Adrenal gland (tissue), 19 donors: Measurements from ENCODE around the gene TCF7L1. TPM values are rescaled to one million over a fixed set of nuclear protein-coding genes. Genes with fewer than 3 reads are reported as not detected.

Source experiments
- DNase-seq, 7 donors: peaks; one replicate each; pipeline ENCODE4 v3.0.0-alpha.2; 2019 to 2020
- H3K27ac ChIP-seq, 5 donors: fragments of 200-600 bp; sonication (generic) in 4 of 5; 1 replicate in 3 of 5; 2 replicates in 2 of 5; pipeline versions ENCODE4 v1.5.1 to v1.8.0; 2016 to 2020; ENCODE audit warnings: mild to moderate bottlenecking in 1 of 5
- H3K27me3 ChIP-seq: fragments of 200-600 bp; 2 replicates; pipeline ENCODE4 v1.8.0; 2021
- H3K36me3 ChIP-seq, 2 donors: fragments of 200-600 bp; replicated peaks in 1 of 2; 1 replicate in 1 of 2; 2 replicates in 1 of 2; pipeline versions ENCODE4 v1.5.1 to v1.8.0; 2018 to 2022
- H3K4me1 ChIP-seq, 2 donors: fragments of 200-600 bp; replicated peaks in 1 of 2; 1 replicate in 1 of 2; 2 replicates in 1 of 2; pipeline versions ENCODE4 v1.5.1 to v1.8.0; 2018 to 2021
- H3K4me3 ChIP-seq, 4 donors: fragments of 200-600 bp; sonication (generic) in 3 of 4; one replicate each; pipeline ENCODE4 v1.5.1; 2016 to 2018
- H3K9me3 ChIP-seq, 3 donors: fragments of 200-600 bp; sonication (generic) in 1 of 3; replicated peaks in 1 of 3; 1 replicate in 2 of 3; 2 replicates in 1 of 3; pipeline versions ENCODE4 v1.5.1 to v1.8.0; 2016 to 2021
- POLR2A ChIP-seq, 2 donors: fragments of 450-650 bp; IDR thresholded peaks; one replicate each; pipeline ENCODE4 v1.6.1; 2017; ENCODE audit warnings: antibody characterized with exemption in 2 of 2, mild to moderate bottlenecking in 2 of 2, moderate library complexity in 1 of 2
- WGBS, 4 donors: extraction: QIAGEN DNeasy Blood & Tissue Kit in 2 of 4; methylation state at CpG; one replicate each; pipeline versions ENCODE4 v1.1.5 to v1.1.7; 2013 to 2017; 5-methylcytosine and 5-hydroxymethylcytosine counted together
- intact Hi-C, 2 donors: fragments of 100-400 bp; cut with DNase I; formaldehyde crosslinking; loops; one replicate each; pipeline versions ENCODE4 v1.14.1 to v1.15.0; 2022 to 2023
- long read RNA-seq, 10 donors: library from polyadenylated mRNA in 3 of 10; unstranded in 2 of 10; stranded (forward) in 1 of 10; transcript quantifications; one replicate each; pipeline ENCODE4 v2.0.0 and lab custom pipeline, GENCODE V29; 2021 to 2026
- polyA plus RNA-seq, 3 donors: library from polyadenylated mRNA; stranded (reverse); fragments of 200-250 nt in 2 of 3; fragments of 350-450 nt in 1 of 3; fragmentation: Illumina TruSeq in 1 of 3; extraction: RNeasy Lipid Tissue Mini Kit (QIAGEN cat#74804) in 1 of 3; gene quantifications; one replicate each; pipeline ENCODE4 v1.2.3, GENCODE V29; 2013 to 2014
- total RNA-seq, 9 donors: library from RNA; depleted of rRNA in 4 of 9; stranded (reverse); fragments of >200 nt in 4 of 9; fragments of 120-200 nt in 1 of 9; fragmentation: NEBNext Ultra II Directional in 1 of 9; extraction: Animal tissue kit (Norgen Biotek cat#: 25700) in 1 of 9; gene quantifications; one replicate each; pipeline versions ENCODE4 v1.1.0 to v1.2.4, GENCODE V29; 2013 to 2023
- TF ChIP-seq, protein P1 (sequence below), 6 experiments: fragments of 450-650 bp in 4 of 6; fragments of 200-600 bp in 2 of 6; sonication (generic) in 1 of 6; IDR thresholded peaks; 1 replicate in 5 of 6; 2 replicates in 1 of 6; pipeline versions ENCODE4 v1.5.1 to v1.8.0; 2016 to 2021; ENCODE audit warnings: antibody characterized with exemption in 6 of 6, mild to moderate bottlenecking in 2 of 6, moderate library complexity in 1 of 6
- donor health status: healthy with polysubstance abuse.
- donor health status: Bipolar disorder and iron deficiency.
- donor health status: DM: yes; HTN: yes; CAD: no.
- donor health status: DM: no; HTN: no; CAD: no.
- donor health status: DM: no; HTN: no; CAD: no.
- donor health status: DM: yes; HTN: yes; CAD: no.

TCF7L1 gene, protein sequence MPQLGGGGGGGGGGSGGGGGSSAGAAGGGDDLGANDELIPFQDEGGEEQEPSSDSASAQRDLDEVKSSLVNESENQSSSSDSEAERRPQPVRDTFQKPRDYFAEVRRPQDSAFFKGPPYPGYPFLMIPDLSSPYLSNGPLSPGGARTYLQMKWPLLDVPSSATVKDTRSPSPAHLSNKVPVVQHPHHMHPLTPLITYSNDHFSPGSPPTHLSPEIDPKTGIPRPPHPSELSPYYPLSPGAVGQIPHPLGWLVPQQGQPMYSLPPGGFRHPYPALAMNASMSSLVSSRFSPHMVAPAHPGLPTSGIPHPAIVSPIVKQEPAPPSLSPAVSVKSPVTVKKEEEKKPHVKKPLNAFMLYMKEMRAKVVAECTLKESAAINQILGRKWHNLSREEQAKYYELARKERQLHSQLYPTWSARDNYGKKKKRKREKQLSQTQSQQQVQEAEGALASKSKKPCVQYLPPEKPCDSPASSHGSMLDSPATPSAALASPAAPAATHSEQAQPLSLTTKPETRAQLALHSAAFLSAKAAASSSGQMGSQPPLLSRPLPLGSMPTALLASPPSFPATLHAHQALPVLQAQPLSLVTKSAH
- total RNA-seq, result 1 to 10 TPM in 8 of 9 donors, under 1 TPM in 1; 0.36 to 6.3 (median 2.9) TPM
- polyA plus RNA-seq, result 1 to 10 TPM; 2.1 to 8.9 (median 6.1) TPM
- long read RNA-seq, donor 1, result 0 reads
- long read RNA-seq, donor 2, result 0 reads
- long read RNA-seq, donor 3, result 0 reads
- long read RNA-seq, donor 4, partial matches to known transcripts, result 1 of 3 reads
- long read RNA-seq, donor 4, other reads (novel, unspliced or antisense), result 2 of 3 reads
- long read RNA-seq, donor 5, transcript TCF7L1-201 (12 exons, 2,968 nt), result major isoform, 6 of 8 reads
- long read RNA-seq, donor 5, partial matches to known transcripts, result 0 of 8 reads
- long read RNA-seq, donor 5, other reads (novel, unspliced or antisense), result 2 of 8 reads
- long read RNA-seq, donor 6, partial matches to known transcripts, result 0 of 6 reads
- long read RNA-seq, donor 6, other reads (novel, unspliced or antisense), result 6 of 6 reads
- long read RNA-seq, donor 7, result 0 reads
- long read RNA-seq, donor 8, partial matches to known transcripts, result 0 of 4 reads
- long read RNA-seq, donor 8, other reads (novel, unspliced or antisense), result 0 of 4 reads
- long read RNA-seq, donor 9, result 0 reads
- long read RNA-seq, donor 10, partial matches to known transcripts, result 0 of 2 reads
- long read RNA-seq, donor 10, other reads (novel, unspliced or antisense), result 0 of 2 reads

DNA sequence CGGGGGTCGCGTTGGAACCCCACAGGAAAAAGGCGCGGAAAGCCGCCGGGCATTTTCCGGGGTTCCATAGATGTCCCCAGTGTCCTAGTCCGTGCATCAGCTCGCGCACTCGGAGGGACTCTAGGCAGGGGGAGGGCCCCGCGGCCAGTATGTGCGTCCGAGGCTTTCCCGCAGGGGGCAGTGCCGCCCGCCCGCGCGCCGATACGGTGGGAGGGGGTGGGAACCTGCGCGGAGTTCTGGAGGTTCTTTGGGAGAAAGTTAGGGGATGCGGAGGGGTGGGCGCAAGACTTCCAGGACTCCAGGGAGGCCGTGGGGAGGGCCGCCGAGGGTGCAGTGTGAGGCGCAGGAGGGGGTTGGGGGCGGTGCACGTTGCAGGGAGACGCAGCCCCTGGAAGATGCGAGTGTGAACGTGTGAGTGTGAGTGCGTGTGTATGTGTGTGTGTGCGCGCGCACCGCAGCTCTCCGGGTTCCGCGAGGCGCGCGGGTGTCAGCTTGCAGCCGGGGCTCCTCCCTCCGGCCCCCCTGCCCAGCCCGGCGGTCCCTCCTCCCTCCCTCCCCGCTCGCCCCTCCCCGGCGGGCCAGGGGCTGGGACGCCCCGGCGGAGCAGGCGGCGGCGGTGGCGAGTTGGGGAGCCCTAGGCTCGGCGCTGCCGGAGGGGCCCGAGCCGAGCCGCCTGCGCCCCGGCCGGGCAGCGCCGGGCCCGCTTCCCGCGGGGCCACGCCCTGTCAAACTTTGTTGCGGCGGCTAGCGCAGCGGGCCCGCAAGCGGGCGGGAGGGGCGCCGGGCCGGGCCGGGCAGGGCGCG is at the start of gene TCF7L1:
TSS of gene TCF7L1 (plus strand) at position 559 of the 804 bp plus-strand sequence. CDS start 293 bp downstream, outside the sequence.
- intact Hi-C loops, result loop anchor here (5.0 kb wide), 2 partner anchors 149 to 154 kb away; no protein-coding TSS in a partner anchor
- peak within 1 kb of the TSS in 3 of 5 donors; percentile 47 to 79 (median 61) for H3K27ac ChIP-seq
- H3K4me1 ChIP-seq, result peaks cover 3 to 8% of the 10 kb centered on the region in 2 donors
- H3K36me3 ChIP-seq, result no peaks in the 10 kb centered on the region
- H3K9me3 ChIP-seq, result no peaks in the 10 kb centered on the region
- 0 to 1% (median 0%) methylated on average over 24 to 91 of the region's 91 CpGs for WGBS, 4 donors
- TF ChIP-seq, protein P1, sequence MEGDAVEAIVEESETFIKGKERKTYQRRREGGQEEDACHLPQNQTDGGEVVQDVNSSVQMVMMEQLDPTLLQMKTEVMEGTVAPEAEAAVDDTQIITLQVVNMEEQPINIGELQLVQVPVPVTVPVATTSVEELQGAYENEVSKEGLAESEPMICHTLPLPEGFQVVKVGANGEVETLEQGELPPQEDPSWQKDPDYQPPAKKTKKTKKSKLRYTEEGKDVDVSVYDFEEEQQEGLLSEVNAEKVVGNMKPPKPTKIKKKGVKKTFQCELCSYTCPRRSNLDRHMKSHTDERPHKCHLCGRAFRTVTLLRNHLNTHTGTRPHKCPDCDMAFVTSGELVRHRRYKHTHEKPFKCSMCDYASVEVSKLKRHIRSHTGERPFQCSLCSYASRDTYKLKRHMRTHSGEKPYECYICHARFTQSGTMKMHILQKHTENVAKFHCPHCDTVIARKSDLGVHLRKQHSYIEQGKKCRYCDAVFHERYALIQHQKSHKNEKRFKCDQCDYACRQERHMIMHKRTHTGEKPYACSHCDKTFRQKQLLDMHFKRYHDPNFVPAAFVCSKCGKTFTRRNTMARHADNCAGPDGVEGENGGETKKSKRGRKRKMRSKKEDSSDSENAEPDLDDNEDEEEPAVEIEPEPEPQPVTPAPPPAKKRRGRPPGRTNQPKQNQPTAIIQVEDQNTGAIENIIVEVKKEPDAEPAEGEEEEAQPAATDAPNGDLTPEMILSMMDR (IDR thresholded peaks at IDR 0.05), result peak; percentile 33 to 75 (median 58)
- TF ChIP-seq POLR2A (IDR thresholded peaks at IDR 0.05), result no peak
- H3K4me3 ChIP-seq, result peak within 1 kb of the TSS in 3 of 4 donors; percentile 45 to 86 (median 78)
- DNase-seq, result peak; percentile 43 to 83 (median 68)
- no peaks in the 10 kb centered on the region for H3K27me3 ChIP-seq

DNA sequence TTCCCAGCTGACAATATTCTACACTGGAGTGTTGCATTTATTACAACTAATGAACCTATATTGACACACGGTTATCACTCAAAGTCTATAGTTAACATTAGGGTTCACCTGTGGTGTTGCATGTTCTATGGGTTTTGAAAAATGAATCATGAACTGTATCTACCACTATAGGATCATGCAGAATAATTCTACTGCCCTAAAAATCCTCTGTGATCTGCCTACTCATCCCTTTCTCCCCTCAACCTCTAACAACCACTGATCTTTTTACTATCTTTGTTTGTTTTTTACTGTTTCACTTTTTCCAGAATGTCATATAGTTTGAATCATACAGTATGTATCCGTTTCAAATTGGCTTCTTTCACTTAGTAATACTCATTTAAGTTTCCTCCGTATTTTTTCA is 47.6 kb upstream of the TCF7L1 start:
- no peak for DNase-seq
- intact Hi-C loops, result no loop called here

DNA sequence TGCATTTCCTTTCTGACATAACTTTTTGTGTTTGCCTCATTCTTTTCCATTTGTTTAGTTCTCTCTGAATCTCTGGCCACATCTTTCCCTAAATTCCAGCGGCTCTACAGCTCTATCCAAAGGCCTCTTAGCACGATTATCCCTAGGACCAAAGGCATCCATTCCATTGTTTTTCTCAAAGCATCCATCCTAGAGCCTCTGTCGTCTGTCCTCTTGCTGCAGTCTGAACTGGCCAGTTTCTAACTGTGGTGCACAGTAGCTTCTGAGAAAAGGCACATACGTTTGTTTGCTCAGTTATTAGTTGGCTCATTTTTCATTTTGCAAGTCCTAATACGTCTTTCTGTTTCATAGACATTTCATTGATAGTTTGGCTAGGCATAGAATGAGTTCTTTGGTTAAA is 45.7 kb upstream of the TCF7L1 start:
- no peaks in the 10 kb centered on the region for H3K9me3 ChIP-seq
- 64 to 74% (median 73%) methylated on average over 5 of the region's 5 CpGs for WGBS, 4 donors
- no peak overlapping the region for H3K4me3 ChIP-seq
- no peaks in the 10 kb centered on the region for H3K36me3 ChIP-seq
- no peak for TF ChIP-seq POLR2A (IDR thresholded peaks at IDR 0.05)
- TF ChIP-seq, protein P1 (IDR thresholded peaks at IDR 0.05), result no peak
- DNase-seq, result no peak
- no peak overlapping the region for H3K27ac ChIP-seq
- H3K4me1 ChIP-seq, result no peaks in the 10 kb centered on the region
- no peaks in the 10 kb centered on the region for H3K27me3 ChIP-seq
- intact Hi-C loops, result no loop called here

More for the DNA sequence above, 47.6 kb upstream of the TCF7L1 start:
- Histone ChIP-seq H3K27me3 (no peaks in the 10 kb centered on the region), H3K9me3 (no peaks in the 10 kb centered on the region), H3K36me3 (no peaks in the 10 kb centered on the region), H3K4me3 (no peak overlapping the region), H3K27ac (no peak overlapping the region), H3K4me1 (no peaks in the 10 kb centered on the region)
- 58 to 77% (median 70%) methylated on average over 3 of the region's 3 CpGs for WGBS, 4 donors
- TF ChIP-seq, protein P1 (IDR thresholded peaks at IDR 0.05), result no peak
- TF ChIP-seq POLR2A (IDR thresholded peaks at IDR 0.05), result no peak
